ENCODE data around the gene RET. TPM values are rescaled to one million over a fixed set of nuclear protein-coding genes. Genes with fewer than 3 reads are reported as not detected.

RET gene
- total and polyA plus RNA-seq, 2 donors from 2014 or later: 1.1 to 3.1 TPM

GRCh38 chr10:43099928-43100327 is 23.1 kb downstream of the RET start:
- Histone ChIP-seq H3K36me3 (ENCODE audit: control insufficient read depth in 2 of 3, insufficient read depth in 3 of 3, low read length in 3 of 3) (no peaks in the 10 kb centered on the region), H3K4me1 (ENCODE audit: control insufficient read depth in 2 of 3, insufficient read depth in 2 of 3, low read depth in 1 of 3, low read length in 3 of 3) (peaks cover 0 to 4% (median 0%) of the 10 kb centered on the region in 3 donors), H3K9me3 (ENCODE audit: control insufficient read depth in 2 of 3, insufficient read depth in 1 of 3, low read length in 3 of 3) (no peaks in the 10 kb centered on the region), H3K27me3 (ENCODE audit: control insufficient read depth, insufficient read depth, low read length) (peaks cover 2% of the 10 kb centered on the region), H3K4me3 (ENCODE audit: low read length in 3 of 3) (no peak overlapping the region), H3K9ac (ENCODE audit: low read length in 3 of 3) (no peak overlapping the region), H3K27ac (ENCODE audit: low read depth in 2 of 2, low read length in 2 of 2) (no peak overlapping the region)
- FAIRE-seq (no peak), DNase-seq (no peak)
- TF ChIP-seq, protein P1, sequence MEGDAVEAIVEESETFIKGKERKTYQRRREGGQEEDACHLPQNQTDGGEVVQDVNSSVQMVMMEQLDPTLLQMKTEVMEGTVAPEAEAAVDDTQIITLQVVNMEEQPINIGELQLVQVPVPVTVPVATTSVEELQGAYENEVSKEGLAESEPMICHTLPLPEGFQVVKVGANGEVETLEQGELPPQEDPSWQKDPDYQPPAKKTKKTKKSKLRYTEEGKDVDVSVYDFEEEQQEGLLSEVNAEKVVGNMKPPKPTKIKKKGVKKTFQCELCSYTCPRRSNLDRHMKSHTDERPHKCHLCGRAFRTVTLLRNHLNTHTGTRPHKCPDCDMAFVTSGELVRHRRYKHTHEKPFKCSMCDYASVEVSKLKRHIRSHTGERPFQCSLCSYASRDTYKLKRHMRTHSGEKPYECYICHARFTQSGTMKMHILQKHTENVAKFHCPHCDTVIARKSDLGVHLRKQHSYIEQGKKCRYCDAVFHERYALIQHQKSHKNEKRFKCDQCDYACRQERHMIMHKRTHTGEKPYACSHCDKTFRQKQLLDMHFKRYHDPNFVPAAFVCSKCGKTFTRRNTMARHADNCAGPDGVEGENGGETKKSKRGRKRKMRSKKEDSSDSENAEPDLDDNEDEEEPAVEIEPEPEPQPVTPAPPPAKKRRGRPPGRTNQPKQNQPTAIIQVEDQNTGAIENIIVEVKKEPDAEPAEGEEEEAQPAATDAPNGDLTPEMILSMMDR (IDR thresholded peaks at IDR 0.05; ENCODE audit: borderline replicate concordance, extremely low read depth, insufficient read depth): no peak
- intact Hi-C loops (cut with DNase I): no loop called here

- Histone ChIP-seq H3K27ac (ENCODE audit: low read depth in 2 of 2, low read length in 2 of 2) (no peak overlapping the region), H3K9ac (ENCODE audit: low read length in 3 of 3) (no peak overlapping the region), H3K9me3 (ENCODE audit: control insufficient read depth in 2 of 3, insufficient read depth in 1 of 3, low read length in 3 of 3) (no peaks in the 10 kb centered on the region), H3K4me1 (ENCODE audit: control insufficient read depth in 2 of 3, insufficient read depth in 2 of 3, low read depth in 1 of 3, low read length in 3 of 3) (peaks cover 0 to 6% (median 0%) of the 10 kb centered on the region in 3 donors), H3K27me3 (ENCODE audit: control insufficient read depth, insufficient read depth, low read length) (peaks cover 2% of the 10 kb centered on the region), H3K4me3 (ENCODE audit: low read length in 3 of 3) (no peak overlapping the region), H3K36me3 (ENCODE audit: control insufficient read depth in 2 of 3, insufficient read depth in 3 of 3, low read length in 3 of 3) (no peaks in the 10 kb centered on the region)
- intact Hi-C loops (cut with DNase I): no loop called here
- FAIRE-seq: no peak
- TF ChIP-seq, protein P1 (IDR thresholded peaks at IDR 0.05; ENCODE audit: borderline replicate concordance, extremely low read depth, insufficient read depth): no peak
- no peak for DNase-seq
Observed at GRCh38 chr10:43100366-43100765, 23.5 kb downstream of the RET start.

DNA sequence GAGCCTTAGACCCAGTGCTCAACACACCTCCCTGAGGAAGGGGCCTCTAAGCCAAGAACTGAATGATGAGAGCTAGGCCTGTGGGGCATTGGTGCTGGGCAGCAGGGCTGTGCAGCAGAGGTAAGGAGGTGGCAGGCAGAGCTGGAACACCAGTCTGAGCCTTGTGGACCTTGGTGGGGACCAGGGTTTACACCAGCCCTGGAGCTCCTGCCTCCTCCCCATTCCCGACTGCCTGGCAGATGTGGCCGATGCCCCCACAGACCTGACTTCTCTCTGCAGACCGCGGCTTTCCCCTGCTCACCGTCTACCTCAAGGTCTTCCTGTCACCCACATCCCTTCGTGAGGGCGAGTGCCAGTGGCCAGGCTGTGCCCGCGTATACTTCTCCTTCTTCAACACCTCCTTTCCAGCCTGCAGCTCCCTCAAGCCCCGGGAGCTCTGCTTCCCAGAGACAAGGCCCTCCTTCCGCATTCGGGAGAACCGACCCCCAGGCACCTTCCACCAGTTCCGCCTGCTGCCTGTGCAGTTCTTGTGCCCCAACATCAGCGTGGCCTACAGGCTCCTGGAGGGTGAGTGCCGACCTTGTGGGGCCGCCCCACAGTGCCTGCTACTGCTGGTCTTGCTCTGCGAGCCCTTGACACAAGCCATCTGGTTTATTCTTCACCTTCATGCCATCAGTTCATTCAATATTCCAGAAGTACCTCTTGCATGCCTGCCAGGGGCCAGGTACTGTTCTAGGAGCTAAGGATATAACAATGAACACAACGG is 25.4 kb downstream of the RET start:
- Histone ChIP-seq H3K27ac (ENCODE audit: low read depth in 2 of 2, low read length in 2 of 2) (no peak overlapping the region), H3K9me3 (ENCODE audit: control insufficient read depth in 2 of 3, insufficient read depth in 1 of 3, low read length in 3 of 3) (no peaks in the 10 kb centered on the region), H3K4me3 (ENCODE audit: low read length in 3 of 3) (no peak overlapping the region), H3K9ac (ENCODE audit: low read length in 3 of 3) (no peak overlapping the region), H3K36me3 (ENCODE audit: control insufficient read depth in 2 of 3, insufficient read depth in 3 of 3, low read length in 3 of 3) (no peaks in the 10 kb centered on the region), H3K27me3 (ENCODE audit: control insufficient read depth, insufficient read depth, low read length) (peaks cover 2% of the 10 kb centered on the region), H3K4me1 (ENCODE audit: control insufficient read depth in 2 of 3, insufficient read depth in 2 of 3, low read depth in 1 of 3, low read length in 3 of 3) (peaks cover 0 to 7% (median 0%) of the 10 kb centered on the region in 3 donors)
- intact Hi-C loops (cut with DNase I): no loop called here
- TF ChIP-seq, protein P1 (IDR thresholded peaks at IDR 0.05; ENCODE audit: borderline replicate concordance, extremely low read depth, insufficient read depth): no peak
- DNase-seq (no peak), FAIRE-seq (no peak)
